Ovary (tissue), 3 donors: ENCODE data around the gene PPM1J.

Source experiments
- CTCF ChIP-seq, 3 donors: fragments of 450-650 bp in 2 of 3; fragments of 200-600 bp in 1 of 3; IDR thresholded peaks; one replicate each; pipeline versions ENCODE4 v1.5.1 to v1.8.0; 2016 to 2022; ENCODE audit warnings: antibody characterized with exemption in 3 of 3, mild to moderate bottlenecking in 1 of 3
- EP300 ChIP-seq: sonication (generic); formaldehyde crosslinking; IDR thresholded peaks from one replicate; pipeline ENCODE4 v1.6.1; 2017; ENCODE audit warnings: antibody characterized with exemption
- POLR2A ChIP-seq: fragments of 450-650 bp; IDR thresholded peaks from one replicate; pipeline ENCODE4 v1.6.1; 2017; ENCODE audit warnings: antibody characterized with exemption, mild to moderate bottlenecking, moderate library complexity
- donor health status: DM: no; HTN: no; CAD: no.

- TF ChIP-seq CTCF (IDR thresholded peaks at IDR 0.05) = no peak
- no peak for TF ChIP-seq POLR2A
- TF ChIP-seq EP300 = no peak
Observed at GRCh38 chr1:112702420-112703261, 12.5 kb downstream of the PPM1J start.
